GM19372 (cell line): Measurements from ENCODE around the gene UBE2F.
"Not testable (repeated sequence)": the region's sequence is repeated elsewhere in the genome, so short reads cannot be mapped to it uniquely, and the experiment has no call there.

ENCODE experiments used
- ATAC-seq: cut with Tn5 transposase; IDR thresholded peaks from one replicate; pipeline ENCODE4 v1.9.1; 2021; ENCODE audit warnings: mild to moderate bottlenecking, low read depth, moderate library complexity; ENCODE audit not compliant: unreplicated experiment

The UBE2F gene

GRCh38 chr2:238042090-238042489 lies 75.3 kb downstream of the UBE2F start:
- no peak for ATAC-seq

GRCh38 chr2:238042849-238043584 lies 76.2 kb downstream of the UBE2F start:
- ATAC-seq, result no peak

DNA sequence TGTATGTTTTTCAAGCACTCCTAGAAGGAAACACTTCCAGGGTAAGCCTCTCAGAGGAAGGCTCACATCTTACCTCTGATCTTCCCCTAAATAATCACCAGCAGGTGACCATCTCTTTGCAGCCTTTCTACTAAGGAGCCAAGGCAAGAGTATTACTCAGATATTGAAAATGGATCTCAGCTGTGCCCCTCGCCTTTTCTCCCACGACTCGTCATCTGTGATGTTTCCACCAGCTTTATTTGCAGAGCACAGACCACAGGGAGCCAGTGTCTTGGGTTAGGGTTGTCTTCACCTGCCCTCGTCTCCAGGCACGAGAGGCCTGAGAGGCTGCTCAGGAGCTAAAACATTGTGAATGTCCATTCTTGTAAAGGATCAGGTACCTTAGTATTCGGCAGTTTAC lies 77.0 kb downstream of the UBE2F start:
- no peak for ATAC-seq

DNA sequence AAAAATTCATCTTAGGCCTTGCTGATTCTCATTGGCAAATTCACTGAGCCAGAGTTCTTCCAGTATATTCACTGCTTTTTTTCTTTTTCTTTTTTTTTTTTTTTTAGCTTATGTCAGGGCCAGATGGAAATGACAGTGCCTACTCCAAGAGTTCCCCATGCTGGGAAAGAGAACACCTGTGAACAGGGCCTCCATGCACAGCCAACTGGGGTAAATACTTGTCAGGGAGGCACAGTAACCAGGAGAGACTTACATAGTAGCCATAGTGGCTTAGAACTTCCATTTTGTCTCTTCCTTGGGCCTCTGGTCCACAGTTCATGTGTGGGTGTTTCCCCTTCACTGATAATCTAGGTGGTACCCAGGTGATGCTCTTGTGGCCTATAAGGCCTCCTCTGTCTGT lies 78.8 kb downstream of the UBE2F start:
- ATAC-seq, result no peak

- ATAC-seq, result no peak
Observed at GRCh38 chr2:238046725-238047270, 80.0 kb downstream of the UBE2F start.

DNA sequence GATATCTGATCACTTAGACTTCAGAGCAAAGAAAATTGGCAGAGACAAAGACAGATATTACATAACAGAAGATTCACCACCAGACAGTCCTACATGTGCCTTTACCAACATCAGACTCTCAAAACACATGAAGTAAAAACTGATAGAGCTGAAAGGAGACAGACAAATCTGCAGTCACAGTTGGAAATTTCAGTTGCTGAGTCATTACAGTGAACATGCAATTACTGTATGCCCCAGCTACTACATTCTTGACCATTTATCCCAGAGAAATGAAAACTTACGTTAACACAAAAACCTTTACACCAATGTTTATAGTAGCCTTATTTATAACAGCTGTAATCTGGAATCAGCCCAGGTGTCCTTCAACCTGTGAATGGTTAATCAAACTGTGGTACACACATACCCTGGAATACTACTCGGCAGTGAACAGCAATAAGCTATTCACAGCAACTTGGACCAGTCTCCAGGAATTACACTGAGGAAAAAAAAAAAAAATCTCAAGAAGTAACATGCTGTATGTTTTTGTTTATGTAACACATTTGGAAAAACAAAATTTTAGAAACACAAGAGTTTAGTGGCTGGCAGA lies 86.5 kb downstream of the UBE2F start:
- ATAC-seq, result no peak

GRCh38 chr2:238055841-238056240 lies 89.0 kb downstream of the UBE2F start:
- ATAC-seq, result no peak

GRCh38 chr2:238057696-238058575 lies 91.1 kb downstream of the UBE2F start:
- not testable (repeated sequence) for ATAC-seq

GRCh38 chr2:238059505-238059904 lies 92.7 kb downstream of the UBE2F start:
- no peak for ATAC-seq

GRCh38 chr2:238060096-238060541 lies 93.3 kb downstream of the UBE2F start:
- no peak for ATAC-seq

GRCh38 chr2:238060542-238061314 lies 93.9 kb downstream of the UBE2F start, which contains the start of gene SCLY:
Gene SCLY, plus strand, starts transcription at chr2:238061001. Its CDS starts 54 bp downstream, at chr2:238061055.
- peak; percentile 93 for ATAC-seq

GRCh38 chr2:238061315-238062202 lies 94.7 kb downstream of the UBE2F start:
- ATAC-seq, result peak; percentile 21

DNA sequence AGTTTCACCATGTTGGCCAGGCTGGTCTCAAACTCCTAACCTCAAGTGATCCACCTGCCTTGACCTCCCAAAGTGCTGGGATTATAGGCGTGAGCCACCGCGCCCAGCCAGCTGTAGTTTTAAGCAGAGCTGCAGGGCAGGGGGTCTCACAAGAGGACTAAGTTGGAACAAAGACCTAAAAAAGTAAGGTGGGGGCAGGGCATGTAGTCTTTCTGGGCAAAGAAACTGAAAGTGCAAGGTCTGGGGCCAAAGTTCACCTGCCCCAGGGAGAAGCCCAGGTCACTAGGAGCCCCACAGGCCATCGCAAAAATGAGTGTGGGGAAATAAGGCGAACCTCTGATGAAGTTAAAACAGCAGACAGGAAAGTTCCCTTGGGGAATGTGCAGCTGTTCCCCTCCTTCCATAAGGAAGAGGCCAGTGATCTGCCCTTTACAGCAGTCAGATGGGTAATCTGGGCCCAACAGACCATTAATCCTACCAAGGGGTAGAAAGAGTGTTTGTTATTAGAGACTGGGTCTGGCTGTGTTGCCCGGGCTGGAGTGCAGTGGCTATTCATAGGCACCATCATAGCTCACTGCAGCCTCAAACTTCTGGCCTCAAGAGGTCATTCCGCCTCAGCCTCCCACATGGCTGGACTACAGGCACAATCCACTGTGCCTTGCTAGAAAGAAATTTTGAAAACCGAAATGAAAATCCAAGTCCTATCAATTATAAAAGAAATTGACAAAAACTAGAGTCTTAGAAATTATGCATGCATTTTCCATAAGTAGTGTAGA lies 96.8 kb downstream of the UBE2F start:
- no peak for ATAC-seq

DNA sequence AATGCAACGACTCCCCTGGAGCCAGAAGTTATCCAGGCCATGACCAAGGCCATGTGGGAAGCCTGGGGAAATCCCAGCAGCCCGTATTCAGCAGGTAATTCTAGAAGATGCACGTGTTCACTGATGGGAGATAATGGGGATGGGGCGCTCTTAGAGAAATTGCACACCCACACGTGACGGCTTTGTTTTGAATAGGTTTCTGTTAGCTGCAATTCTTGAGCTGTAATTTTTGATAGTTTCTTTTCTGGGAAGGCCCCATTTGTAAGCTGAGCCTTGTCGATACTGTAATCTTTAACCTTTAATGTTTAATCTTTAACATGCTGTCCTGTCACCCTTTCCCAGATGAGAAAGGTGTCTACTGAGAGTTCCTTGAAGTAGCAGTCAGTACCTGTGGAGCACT lies 97.6 kb downstream of the UBE2F start:
- no peak for ATAC-seq

GRCh38 chr2:238065071-238065846 lies 98.4 kb downstream of the UBE2F start:
- no peak for ATAC-seq

- ATAC-seq, result no peak
Observed at GRCh38 chr2:238066218-238066617, 99.4 kb downstream of the UBE2F start.

DNA sequence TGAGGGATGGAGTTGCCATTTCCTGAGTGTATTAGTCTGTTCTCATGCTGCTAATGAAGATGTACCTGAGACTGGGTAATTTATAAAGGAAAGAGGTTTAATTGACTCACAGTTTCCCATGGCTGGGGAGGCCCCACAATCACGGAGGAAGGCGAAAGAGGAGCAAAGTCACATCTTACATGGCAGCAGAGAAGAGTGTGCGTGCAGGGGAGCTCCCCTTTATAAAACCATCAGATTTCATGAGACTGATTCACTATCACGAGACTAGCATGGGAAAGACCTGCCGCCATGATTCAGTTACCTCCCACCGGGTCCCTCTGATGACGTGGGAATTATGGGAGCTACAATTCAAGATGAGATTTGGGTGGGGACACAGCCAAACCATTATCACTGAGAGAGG lies 99.9 kb downstream of the UBE2F start:
- not testable (repeated sequence) for ATAC-seq

DNA sequence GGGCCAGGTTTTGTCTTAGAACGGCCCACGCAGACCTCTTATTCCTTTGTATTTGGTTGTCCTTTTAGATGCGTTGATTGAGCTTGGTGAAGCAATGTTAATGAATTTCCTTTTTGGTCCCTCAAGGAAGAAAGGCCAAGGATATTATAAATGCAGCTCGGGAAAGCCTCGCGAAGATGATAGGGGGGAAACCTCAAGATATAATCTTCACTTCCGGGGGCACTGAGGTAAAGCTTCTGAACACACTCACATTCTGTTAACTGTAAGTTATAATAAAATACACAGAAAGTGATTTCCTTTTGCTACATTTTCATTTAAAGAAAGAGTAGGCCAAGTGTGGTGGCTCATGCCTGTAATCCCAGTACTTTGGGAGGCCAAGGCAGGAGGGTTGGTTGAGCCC lies 101.1 kb downstream of the UBE2F start:
- no peak for ATAC-seq
